Stimulated activated CD4-positive, alpha-beta T cell treated with anti-CD3 and anti-CD28 coated beads, Interleukin-4, amount 100 ng/mL, for 1 hour (primary cell): ENCODE measurements around the gene SLC17A3.

Experiments used
- DNase-seq: peaks from one replicate; pipeline ENCODE4 v3.0.0-alpha.2; 2020

Gene SLC17A3

GRCh38 chr6:25834950-25835349 is 39.1 kb downstream of the SLC17A3 start:
- no peak for DNase-seq

- no peak for DNase-seq
Observed at GRCh38 chr6:25833136-25833535, 40.9 kb downstream of the SLC17A3 start.

GRCh38 chr6:25832670-25833069 is 41.4 kb downstream of the SLC17A3 start:
- DNase-seq = no peak

GRCh38 chr6:25832307-25832662 is 41.8 kb downstream of the SLC17A3 start:
- DNase-seq = no peak

GRCh38 chr6:25831532-25832306 is 42.3 kb downstream of the SLC17A3 start, which contains the start of gene SLC17A1:
SLC17A1 (minus strand) TSS chr6:25832052; CDS start chr6:25830557, 1,495 bp downstream.
- DNase-seq = no peak

- DNase-seq = no peak
Observed at GRCh38 chr6:25830458-25830857, 43.6 kb downstream of the SLC17A3 start.

GRCh38 chr6:25829375-25829774 is 44.7 kb downstream of the SLC17A3 start:
- DNase-seq = no peak

GRCh38 chr6:25821341-25821740 is 52.7 kb downstream of the SLC17A3 start:
- no peak for DNase-seq

GRCh38 chr6:25816252-25816651 is 57.8 kb downstream of the SLC17A3 start:
- no peak for DNase-seq

GRCh38 chr6:25815194-25815593 is 58.8 kb downstream of the SLC17A3 start:
- DNase-seq = no peak

- DNase-seq = no peak
Observed at GRCh38 chr6:25804804-25805203, 69.2 kb downstream of the SLC17A3 start.

GRCh38 chr6:25801436-25801835 is 72.6 kb downstream of the SLC17A3 start:
- DNase-seq = no peak
